Type B pancreatic cell (in vitro differentiated cells): Measurements from ENCODE around the gene CD82. TPM values are rescaled to one million over a fixed set of nuclear protein-coding genes. Genes with fewer than 3 reads are reported as not detected.

ENCODE experiments used
- DNase-seq: peaks from one replicate; pipeline ENCODE4 v3.0.0; 2021; ENCODE audit warnings: mixed read lengths; ENCODE audit not compliant: unreplicated experiment; ENCODE audit errors: extremely low spot score
- H3K27ac Mint-ChIP-seq: 2 replicates; pipeline ENCODE4 v1.8.0; 2021; ENCODE audit warnings: mild to moderate bottlenecking, mixed read lengths
- H3K27me3 Mint-ChIP-seq: 2 replicates; pipeline ENCODE4 v1.8.0; 2021; ENCODE audit warnings: mixed read lengths
- H3K36me3 Mint-ChIP-seq: 2 replicates; pipeline ENCODE4 v1.8.0; 2021; ENCODE audit warnings: mixed read lengths
- H3K4me1 Mint-ChIP-seq: one replicate; pipeline ENCODE4 v1.8.0; 2021; ENCODE audit warnings: mixed read lengths; ENCODE audit not compliant: unreplicated experiment
- H3K4me3 Mint-ChIP-seq: 2 replicates; pipeline ENCODE4 v1.8.0; 2021; ENCODE audit warnings: mild to moderate bottlenecking, mixed read lengths
- H3K9me3 Mint-ChIP-seq: 2 replicates; pipeline ENCODE4 v1.8.0; 2021; ENCODE audit warnings: mixed read lengths
- total RNA-seq: library from RNA; stranded (reverse); gene quantifications from 2 replicates; pipeline ENCODE4 v1.2.1, GENCODE V29; 2021; ENCODE audit warnings: low replicate concordance
- TF ChIP-seq, protein P1 (sequence below): fragments of 200-600 bp; sonication (generic); conservative IDR thresholded peaks from 2 replicates; pipeline ENCODE4 v1.5.0; 2021; ENCODE audit warnings: antibody characterized with exemption, mild to moderate bottlenecking

Gene CD82
- total RNA-seq, 1 donor from 2014 or later = 82.1 TPM

- H3K36me3 Mint-ChIP-seq = no peaks in the 10 kb centered on the region
- peaks cover 17% of the 10 kb centered on the region for H3K4me1 Mint-ChIP-seq
- H3K9me3 Mint-ChIP-seq = no peaks in the 10 kb centered on the region
- no peak for DNase-seq
- no peak overlapping the region for H3K27ac Mint-ChIP-seq
- H3K4me3 Mint-ChIP-seq = no peak overlapping the region
- TF ChIP-seq, protein P1, sequence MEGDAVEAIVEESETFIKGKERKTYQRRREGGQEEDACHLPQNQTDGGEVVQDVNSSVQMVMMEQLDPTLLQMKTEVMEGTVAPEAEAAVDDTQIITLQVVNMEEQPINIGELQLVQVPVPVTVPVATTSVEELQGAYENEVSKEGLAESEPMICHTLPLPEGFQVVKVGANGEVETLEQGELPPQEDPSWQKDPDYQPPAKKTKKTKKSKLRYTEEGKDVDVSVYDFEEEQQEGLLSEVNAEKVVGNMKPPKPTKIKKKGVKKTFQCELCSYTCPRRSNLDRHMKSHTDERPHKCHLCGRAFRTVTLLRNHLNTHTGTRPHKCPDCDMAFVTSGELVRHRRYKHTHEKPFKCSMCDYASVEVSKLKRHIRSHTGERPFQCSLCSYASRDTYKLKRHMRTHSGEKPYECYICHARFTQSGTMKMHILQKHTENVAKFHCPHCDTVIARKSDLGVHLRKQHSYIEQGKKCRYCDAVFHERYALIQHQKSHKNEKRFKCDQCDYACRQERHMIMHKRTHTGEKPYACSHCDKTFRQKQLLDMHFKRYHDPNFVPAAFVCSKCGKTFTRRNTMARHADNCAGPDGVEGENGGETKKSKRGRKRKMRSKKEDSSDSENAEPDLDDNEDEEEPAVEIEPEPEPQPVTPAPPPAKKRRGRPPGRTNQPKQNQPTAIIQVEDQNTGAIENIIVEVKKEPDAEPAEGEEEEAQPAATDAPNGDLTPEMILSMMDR = no peak
- no peaks in the 10 kb centered on the region for H3K27me3 Mint-ChIP-seq
Observed at GRCh38 chr11:44561275-44561805, 4.1 kb upstream of the CD82 start.

GRCh38 chr11:44561964-44562734 is 3.3 kb upstream of the CD82 start:
- Mint-ChIP-seq H3K36me3 (no peaks in the 10 kb centered on the region), H3K4me3 (peak overlapping the region; percentile 39), H3K27me3 (peaks cover 3% of the 10 kb centered on the region), H3K4me1 (peaks cover 15% of the 10 kb centered on the region), H3K9me3 (no peaks in the 10 kb centered on the region), H3K27ac (peak overlapping the region; percentile 95)
- TF ChIP-seq, protein P1 = no peak
- no peak for DNase-seq

GRCh38 chr11:44562845-44563460 is 2.5 kb upstream of the CD82 start:
- Mint-ChIP-seq H3K4me3 (no peak overlapping the region), H3K36me3 (no peaks in the 10 kb centered on the region), H3K4me1 (peaks cover 23% of the 10 kb centered on the region), H3K27me3 (peaks cover 5% of the 10 kb centered on the region), H3K9me3 (no peaks in the 10 kb centered on the region), H3K27ac (peak overlapping the region; percentile 95)
- no peak for DNase-seq
- TF ChIP-seq, protein P1 = no peak

GRCh38 chr11:44563711-44564110 is 1.8 kb upstream of the CD82 start:
- peak overlapping the region; percentile 58 for H3K4me3 Mint-ChIP-seq
- peaks cover 6% of the 10 kb centered on the region for H3K27me3 Mint-ChIP-seq
- H3K9me3 Mint-ChIP-seq = no peaks in the 10 kb centered on the region
- DNase-seq = no peak
- TF ChIP-seq, protein P1 = no peak
- peaks cover 25% of the 10 kb centered on the region for H3K4me1 Mint-ChIP-seq
- peak overlapping the region; percentile 95 for H3K27ac Mint-ChIP-seq
- H3K36me3 Mint-ChIP-seq = no peaks in the 10 kb centered on the region

- H3K4me3 Mint-ChIP-seq = peak overlapping the region; percentile 80
- peak overlapping the region; percentile 95 for H3K27ac Mint-ChIP-seq
- TF ChIP-seq, protein P1 = no peak
- no peak for DNase-seq
- no peaks in the 10 kb centered on the region for H3K9me3 Mint-ChIP-seq
- peaks cover 25% of the 10 kb centered on the region for H3K4me1 Mint-ChIP-seq
- peaks cover 6% of the 10 kb centered on the region for H3K27me3 Mint-ChIP-seq
- H3K36me3 Mint-ChIP-seq = no peaks in the 10 kb centered on the region
Observed at GRCh38 chr11:44564166-44564565, 1.3 kb upstream of the CD82 start.
